IMR-90 (cell line): Measurements from ENCODE around the gene PRKCE. TPM values are rescaled to one million over a fixed set of nuclear protein-coding genes. Genes with fewer than 3 reads are reported as not detected.

Experiments
- ATAC-seq: fragments of 200-7000 bp; cut with Tn5 transposase; 2 replicates; pipeline ENCODE4 v1.9.1; 2020; ENCODE audit warnings: low read depth, mild to moderate bottlenecking, moderate library complexity
- BruUV-seq: library from RNA; stranded (reverse); fragments of 400-500 nt; replicated peaks from 2 replicates; lab custom pipeline; 2021; lab: Mats Ljungman, UMichigan
- CTCF ChIA-PET: fragments of 300-600 bp; formaldehyde crosslinking; extraction: SDS; loops from one replicate; lab custom pipeline; 2021; ENCODE audit warnings: antibody characterized with exemption; lab: Yijun Ruan, JAX
- POLR2A ChIA-PET: fragments of 300-600 bp; sonication (Branson Sonifier 250); formaldehyde crosslinking; loops from one replicate; lab custom pipeline; 2022; ENCODE audit warnings: antibody characterized with exemption; ENCODE audit not compliant: unreplicated experiment; lab: Charles Lee
- DNase-seq: peaks from one replicate; pipeline ENCODE4 v3.0.0; 2013
- H2AFZ ChIP-seq: replicated peaks from 2 replicates; pipeline ENCODE3; 2013; ENCODE audit warnings: low read length, mild to moderate bottlenecking; ENCODE audit not compliant: poor library complexity
- H2AK5ac ChIP-seq: 2 replicates; pipeline ENCODE4 v1.6.1; 2013; ENCODE audit warnings: low read depth, low read length, inconsistent platforms
- H2AK9ac ChIP-seq: replicated peaks from 2 replicates; pipeline ENCODE3; 2013; ENCODE audit warnings: mild to moderate bottlenecking, low read depth, low read length, moderate library complexity; ENCODE audit not compliant: poor library complexity
- H2BK120ac ChIP-seq: 2 replicates; pipeline ENCODE4 v1.6.1; 2013; ENCODE audit warnings: low read depth, low read length, inconsistent platforms
- H2BK15ac ChIP-seq: 3 replicates; pipeline ENCODE4 v1.6.1; 2013; ENCODE audit warnings: low read depth, low read length, inconsistent platforms
- H2BK20ac ChIP-seq: 2 replicates; pipeline ENCODE4 v1.6.1; 2013; ENCODE audit warnings: low read depth, mild to moderate bottlenecking, inconsistent platforms, low read length, moderate library complexity
- H2BK5ac ChIP-seq: 2 replicates; pipeline ENCODE4 v1.6.1; 2013; ENCODE audit warnings: mild to moderate bottlenecking, low read depth, low read length, inconsistent platforms; ENCODE audit not compliant: poor library complexity, severe bottlenecking
- H3K14ac ChIP-seq: replicated peaks from 2 replicates; pipeline ENCODE4 v1.6.1; 2013; ENCODE audit warnings: low read depth, low read length, inconsistent platforms
- H3K18ac ChIP-seq: 2 replicates; pipeline ENCODE4 v1.6.1; 2013; ENCODE audit warnings: low read depth, low read length, control low read depth
- H3K23ac ChIP-seq: 2 replicates; pipeline ENCODE4 v1.6.1; 2013; ENCODE audit warnings: low read depth, low read length, inconsistent platforms
- H3K27ac ChIP-seq: 2 replicates; pipeline ENCODE4 v1.5.1; 2013; ENCODE audit warnings: mild to moderate bottlenecking, control low read depth, low read length; ENCODE audit not compliant: insufficient read depth
- H3K27me3 ChIP-seq: 2 replicates; pipeline ENCODE4 v1.6.1; 2013; ENCODE audit warnings: low read length; ENCODE audit not compliant: control insufficient read depth, insufficient read depth
- H3K36me3 ChIP-seq: 2 replicates; pipeline ENCODE4 v1.6.1; 2013; ENCODE audit warnings: low read length, mixed read lengths; ENCODE audit not compliant: control insufficient read depth, insufficient read depth
- H3K4ac ChIP-seq: 2 replicates; pipeline ENCODE4 v1.6.1; 2013; ENCODE audit warnings: low read depth, low read length, inconsistent platforms
- H3K4me1 ChIP-seq: 2 replicates; pipeline ENCODE4 v1.6.1; 2013; ENCODE audit warnings: low read length, mixed read lengths; ENCODE audit not compliant: control insufficient read depth, insufficient read depth
- H3K4me2 ChIP-seq: 2 replicates; pipeline ENCODE4 v1.6.1; 2013; ENCODE audit warnings: low read depth, mild to moderate bottlenecking, control low read depth, low read length, moderate library complexity
- H3K4me3 ChIP-seq: 2 replicates; pipeline ENCODE4 v1.5.1; 2013; ENCODE audit warnings: low read depth, mild to moderate bottlenecking, control low read depth, low read length, moderate library complexity; ENCODE audit not compliant: insufficient read depth
- H3K56ac ChIP-seq: 2 replicates; pipeline ENCODE4 v1.6.1; 2013; ENCODE audit warnings: low read length, inconsistent platforms; ENCODE audit not compliant: insufficient read depth; ENCODE audit errors: extremely low read depth
- H3K79me1 ChIP-seq, 2 experiments: 2 replicates each; pipeline ENCODE4 v1.6.1; 2013; ENCODE audit warnings: low read length in 2 of 2, inconsistent platforms in 1 of 2, low read depth in 1 of 2
- H3K9ac ChIP-seq: 2 replicates; pipeline ENCODE4 v1.6.1; 2013; ENCODE audit warnings: low read depth, low read length, control low read depth
- H3K9me1 ChIP-seq: 2 replicates; pipeline ENCODE4 v1.6.1; 2013; ENCODE audit warnings: low read length, inconsistent platforms; ENCODE audit not compliant: insufficient read depth
- H3K9me3 ChIP-seq: 2 replicates; pipeline ENCODE4 v1.6.1; 2013; ENCODE audit warnings: low read length; ENCODE audit not compliant: control insufficient read depth, insufficient read depth
- H4K20me1 ChIP-seq: 2 replicates; pipeline ENCODE4 v1.6.1; 2013; ENCODE audit warnings: low read length, inconsistent platforms; ENCODE audit not compliant: insufficient read depth
- H4K5ac ChIP-seq: 2 replicates; pipeline ENCODE4 v1.6.1; 2013; ENCODE audit warnings: mild to moderate bottlenecking, low read depth, low read length, control low read depth
- H4K8ac ChIP-seq, 2 experiments: 2 replicates each; pipeline ENCODE4 v1.6.1; 2013; ENCODE audit warnings: low read depth in 2 of 2, low read length in 2 of 2, control low read depth in 1 of 2, inconsistent platforms in 1 of 2
- H4K91ac ChIP-seq: 2 replicates; pipeline ENCODE4 v1.6.1; 2013; ENCODE audit warnings: low read depth, low read length, inconsistent platforms; ENCODE audit not compliant: insufficient read depth
- CEBPB ChIP-seq: IDR thresholded peaks from 2 replicates; pipeline ENCODE4 v1.6.1; 2012; ENCODE audit warnings: low read depth, low read length, improper control_type of control experiment
- CHD1 ChIP-seq: IDR thresholded peaks from 2 replicates; pipeline ENCODE4 v1.6.1; 2012; ENCODE audit warnings: low read depth, low read length, improper control_type of control experiment
- MAZ ChIP-seq: IDR thresholded peaks from 2 replicates; pipeline ENCODE4 v1.6.1; 2012; ENCODE audit warnings: low read depth, mild to moderate bottlenecking, low read length, improper control_type of control experiment, moderate library complexity, borderline replicate concordance
- POLR2A ChIP-seq: IDR thresholded peaks from 2 replicates; pipeline ENCODE4 v1.6.1; 2012; ENCODE audit warnings: mild to moderate bottlenecking, low read depth, low read length
- RAD21 ChIP-seq: IDR thresholded peaks from 2 replicates; pipeline ENCODE4 v1.6.1; 2012; ENCODE audit warnings: low read length, improper control_type of control experiment
- RCOR1 ChIP-seq: IDR thresholded peaks from 2 replicates; pipeline ENCODE4 v1.6.1; 2012; ENCODE audit warnings: mild to moderate bottlenecking, low read length, improper control_type of control experiment; ENCODE audit not compliant: insufficient replicate concordance
- SMC3 ChIP-seq: fragments of 150-350 bp; IDR thresholded peaks from 2 replicates; pipeline ENCODE4 v1.6.1; 2016; ENCODE audit warnings: low read depth, mild to moderate bottlenecking, antibody characterized with exemption, low read length, moderate library complexity
- dilution Hi-C: fragments of 300-500 bp; cut with HindIII; formaldehyde crosslinking; loops from one replicate; pipeline ENCODE4 v1.14.3; 2018; ENCODE audit warnings: low sequenced_read_pairs; ENCODE audit not compliant: unreplicated experiment
- in situ Hi-C: fragments of 300-500 bp; cut with MboI; formaldehyde crosslinking; loops from 3 replicates; pipeline ENCODE4 v1.14.3; 2019; ENCODE audit warnings: low sequenced_read_pairs, inconsistent platforms, mixed read lengths
- intact Hi-C: fragments of 100-400 bp; cut with micrococcal nuclease; formaldehyde crosslinking; loops from 2 replicates; pipeline ENCODE4 v1.10.0; 2022
- polyA plus RNA-seq, 3 experiments: library from polyadenylated mRNA; depleted of rRNA; stranded (reverse); fragments of >200 nt; gene quantifications; 2 replicates each; pipeline ENCODE4 v1.2.3, GENCODE V29; 2012; ENCODE audit warnings: low replicate concordance in 1 of 3
- total RNA-seq: library from RNA; depleted of rRNA; stranded (reverse); fragments of >200 nt; gene quantifications from 2 replicates; pipeline ENCODE4 v1.2.3, GENCODE V29; 2012
- TF ChIP-seq, protein P1 (sequence below): fragments of 150-350 bp; IDR thresholded peaks from 2 replicates; pipeline ENCODE4 v1.6.1; 2017; ENCODE audit warnings: mild to moderate bottlenecking, antibody characterized with exemption, low read length, low read depth

The PRKCE gene
- total and polyA plus RNA-seq, 2 of the 4 experiments (the other 2 are of a cell fraction), result 8.1 to 32.4 TPM

GRCh38 chr2:46145840-46146239, 494.4 kb downstream of the PRKCE start:
- TF ChIP-seq POLR2A, result no peak
- TF ChIP-seq CEBPB, result no peak
- no peak for TF ChIP-seq SMC3
- no peak for TF ChIP-seq CHD1
- TF ChIP-seq RCOR1, result no peak
- TF ChIP-seq, protein P1, sequence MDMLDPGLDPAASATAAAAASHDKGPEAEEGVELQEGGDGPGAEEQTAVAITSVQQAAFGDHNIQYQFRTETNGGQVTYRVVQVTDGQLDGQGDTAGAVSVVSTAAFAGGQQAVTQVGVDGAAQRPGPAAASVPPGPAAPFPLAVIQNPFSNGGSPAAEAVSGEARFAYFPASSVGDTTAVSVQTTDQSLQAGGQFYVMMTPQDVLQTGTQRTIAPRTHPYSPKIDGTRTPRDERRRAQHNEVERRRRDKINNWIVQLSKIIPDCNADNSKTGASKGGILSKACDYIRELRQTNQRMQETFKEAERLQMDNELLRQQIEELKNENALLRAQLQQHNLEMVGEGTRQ, result no peak
- TF ChIP-seq RAD21, result no peak
- TF ChIP-seq MAZ, result no peak
- peaks cover 16% of the 10 kb centered on the region for H3K4me1 ChIP-seq
- H3K18ac ChIP-seq, result no peak overlapping the region
- H3K4me2 ChIP-seq, result no peak overlapping the region
- dilution Hi-C loops, result no loop called here
- no peak for ATAC-seq
- no peak overlapping the region for H3K56ac ChIP-seq
- H3K27me3 ChIP-seq, result no peaks in the 10 kb centered on the region
- no peak overlapping the region for H4K91ac ChIP-seq
- H3K4me3 ChIP-seq, result no peak overlapping the region
- H2BK120ac ChIP-seq, result no peak overlapping the region
- H2AK9ac ChIP-seq, result no peak overlapping the region
- no peak overlapping the region for H3K27ac ChIP-seq
- peaks cover 6 to 30% of the 10 kb centered on the region in 2 experiments; a peak in 3 of 4 replicates for H3K79me1 ChIP-seq
- H3K9ac ChIP-seq, result no peak overlapping the region
- H2BK5ac ChIP-seq, result no peak overlapping the region
- in situ Hi-C loops, result no loop called here
- intact Hi-C loops, result no loop called here
- no peak overlapping the region for H2BK20ac ChIP-seq
- POLR2A ChIA-PET, result no interaction called here
- no peak overlapping the region for H4K8ac ChIP-seq
- H2AFZ ChIP-seq, result no peak overlapping the region
- CTCF ChIA-PET, result no interaction called here
- H3K23ac ChIP-seq, result 0 out of 2 replicates have a peak overlapping the region, but pooled peaks have one; percentile 38
- peaks cover 8% of the 10 kb centered on the region for H3K9me1 ChIP-seq
- H4K20me1 ChIP-seq, result peaks cover 3% of the 10 kb centered on the region; the same call in 1 of the 2 replicates
- DNase-seq, result no peak
- no TSS peak for BruUV-seq
- no peak overlapping the region for H3K14ac ChIP-seq
- no peak overlapping the region for H2AK5ac ChIP-seq
- peaks cover 2% of the 10 kb centered on the region; the same call in 1 of the 2 replicates for H3K36me3 ChIP-seq
- no peak overlapping the region for H3K4ac ChIP-seq
- no peak overlapping the region for H2BK15ac ChIP-seq
- H4K5ac ChIP-seq, result no peak overlapping the region
- no peaks in the 10 kb centered on the region for H3K9me3 ChIP-seq
